D721Med (cell line): ENCODE measurements around the gene TAF1B.

Experiments used
- DNase-seq: peaks from one replicate; pipeline ENCODE4 v3.0.0; 2011; ENCODE audit warnings: low spot score; ENCODE audit not compliant: insufficient read length
- FAIRE-seq: peaks from 2 replicates; lab custom pipeline; 2011; peaks lifted over from hg19 to GRCh38; lab: Jason Lieb, UNC
- CTCF ChIP-seq: IDR thresholded peaks from 2 replicates; pipeline ENCODE4 v1.5.1; 2012; ENCODE audit warnings: mild to moderate bottlenecking, control low read depth; ENCODE audit not compliant: insufficient read depth; ENCODE audit errors: missing control alignments

Gene TAF1B

GRCh38 chr2:9980520-9980919 is 137.2 kb downstream of the TAF1B start:
- TF ChIP-seq CTCF: no peak
- FAIRE-seq (no peak), DNase-seq (no peak)

GRCh38 chr2:9981655-9982054 is 138.4 kb downstream of the TAF1B start:
- FAIRE-seq (no peak), DNase-seq (no peak)
- no peak for TF ChIP-seq CTCF

- no peak for TF ChIP-seq CTCF
- FAIRE-seq (no peak), DNase-seq (no peak)
These were observed 139.0 kb downstream of the TAF1B start for GRCh38 chr2:9982248-9982647.

- FAIRE-seq: no peak
- TF ChIP-seq CTCF: no peak
- no peak for DNase-seq
These were observed 139.6 kb downstream of the TAF1B start for GRCh38 chr2:9982891-9983290.

GRCh38 chr2:9983401-9984216 is 140.3 kb downstream of the TAF1B start:
- DNase-seq (no peak), FAIRE-seq (no peak)
- no peak for TF ChIP-seq CTCF
